GM21723 (cell line): Measurements from ENCODE around the gene ADGRG6.

Experiments
- ATAC-seq: cut with Tn5 transposase; IDR thresholded peaks from one replicate; pipeline ENCODE4 v1.9.1; 2021; ENCODE audit warnings: mild to moderate bottlenecking, moderate library complexity; ENCODE audit not compliant: unreplicated experiment

ADGRG6 gene

GRCh38 chr6:142290851-142291250 lies 11.0 kb upstream of the ADGRG6 start:
- no peak for ATAC-seq

- ATAC-seq, result no peak
Observed at GRCh38 chr6:142291512-142291911, 10.3 kb upstream of the ADGRG6 start.

GRCh38 chr6:142292166-142292924 lies 9.5 kb upstream of the ADGRG6 start:
- ATAC-seq, result no peak

GRCh38 chr6:142293121-142293520 lies 8.7 kb upstream of the ADGRG6 start:
- ATAC-seq, result no peak

GRCh38 chr6:142294679-142295078 lies 7.1 kb upstream of the ADGRG6 start:
- ATAC-seq, result no peak

- ATAC-seq, result no peak
Observed at GRCh38 chr6:142296975-142297604, 4.7 kb upstream of the ADGRG6 start.

- ATAC-seq, result no peak
Observed at GRCh38 chr6:142297605-142297995, 4.2 kb upstream of the ADGRG6 start.

- no peak for ATAC-seq
Observed at GRCh38 chr6:142297996-142298753, 3.6 kb upstream of the ADGRG6 start.

GRCh38 chr6:142300302-142300701 lies 1.5 kb upstream of the ADGRG6 start:
- no peak for ATAC-seq

GRCh38 chr6:142300758-142301650 lies 803 bp upstream of the ADGRG6 start:
- no peak for ATAC-seq

- no peak for ATAC-seq
Observed at GRCh38 chr6:142302421-142303175, 791 bp downstream of the ADGRG6 start.

- ATAC-seq, result no peak
Observed at GRCh38 chr6:142303176-142303533, 1.3 kb downstream of the ADGRG6 start.

GRCh38 chr6:142304241-142304640 lies 2.4 kb downstream of the ADGRG6 start:
- ATAC-seq, result no peak

GRCh38 chr6:142306736-142307135 lies 4.9 kb downstream of the ADGRG6 start:
- ATAC-seq, result no peak

- ATAC-seq, result no peak
Observed at GRCh38 chr6:142307963-142308748, 6.3 kb downstream of the ADGRG6 start.

GRCh38 chr6:142309426-142309825 lies 7.6 kb downstream of the ADGRG6 start:
- no peak for ATAC-seq

- no peak for ATAC-seq
Observed at GRCh38 chr6:142313284-142313683, 11.5 kb downstream of the ADGRG6 start.

GRCh38 chr6:142316791-142317368 lies 15.1 kb downstream of the ADGRG6 start:
- ATAC-seq, result no peak

GRCh38 chr6:142318714-142319113 lies 16.9 kb downstream of the ADGRG6 start:
- no peak for ATAC-seq
